ENCODE results near the gene TBC1D8. TPM values are rescaled to one million over a fixed set of nuclear protein-coding genes. Genes with fewer than 3 reads are reported as not detected.

TBC1D8 gene
- total and polyA plus RNA-seq, 3 donors from 2014 or later = 62.2 to 125 (median 90.1) TPM

GRCh38 chr2:101011152-101011551, 140.0 kb downstream of the TBC1D8 start:
- no peaks in the 10 kb centered on the region for H3K27me3 ChIP-seq
- no peaks in the 10 kb centered on the region for H3K4me1 ChIP-seq
- WGBS, 2 donors = 86% methylated on average over 10 of the region's 10 CpGs
- H3K27ac ChIP-seq = no peak overlapping the region
- intact Hi-C loops (cut with DNase I; ENCODE audit: low total_unique reads) = no loop called here
- DNase-seq = no peak
- no peak overlapping the region for H3K4me3 ChIP-seq
- no peak for TF ChIP-seq CTCF (IDR thresholded peaks at IDR 0.05)
- TF ChIP-seq POLR2A (IDR thresholded peaks at IDR 0.05) = no peak
- no peaks in the 10 kb centered on the region for H3K36me3 ChIP-seq (ENCODE audit: low read depth, missing control alignments)
- H3K9me3 ChIP-seq = no peaks in the 10 kb centered on the region

GRCh38 chr2:101007415-101008345, 143.5 kb downstream of the TBC1D8 start:
- WGBS, 2 donors = 59 to 66% methylated on average over 11 of the region's 11 CpGs
- Histone ChIP-seq H3K4me3 (no peak overlapping the region), H3K9me3 (no peaks in the 10 kb centered on the region), H3K27ac (no peak overlapping the region), H3K27me3 (no peaks in the 10 kb centered on the region), H3K36me3 (ENCODE audit: low read depth, missing control alignments) (no peaks in the 10 kb centered on the region), H3K4me1 (peaks cover 8% of the 10 kb centered on the region)
- intact Hi-C loops (cut with DNase I; ENCODE audit: low total_unique reads) = no loop called here
- no peak for DNase-seq
- TF ChIP-seq CTCF (IDR thresholded peaks at IDR 0.05) (no peak), POLR2A (IDR thresholded peaks at IDR 0.05) (no peak)

GRCh38 chr2:101006065-101006715, 145.0 kb downstream of the TBC1D8 start:
- H3K36me3 ChIP-seq (ENCODE audit: low read depth, missing control alignments) = no peaks in the 10 kb centered on the region
- H3K9me3 ChIP-seq = no peaks in the 10 kb centered on the region
- 74 to 77% methylated on average over 4 of the region's 4 CpGs for WGBS, 2 donors
- TF ChIP-seq CTCF (IDR thresholded peaks at IDR 0.05) = no peak
- no peak for TF ChIP-seq POLR2A (IDR thresholded peaks at IDR 0.05)
- no peaks in the 10 kb centered on the region for H3K27me3 ChIP-seq
- H3K27ac ChIP-seq = no peak overlapping the region
- no peak for DNase-seq
- no peak overlapping the region for H3K4me3 ChIP-seq
- H3K4me1 ChIP-seq = peaks cover 13% of the 10 kb centered on the region
- intact Hi-C loops (cut with DNase I; ENCODE audit: low total_unique reads) = no loop called here

- Histone ChIP-seq H3K4me1 (peaks cover 13% of the 10 kb centered on the region), H3K9me3 (no peaks in the 10 kb centered on the region), H3K27me3 (no peaks in the 10 kb centered on the region), H3K4me3 (no peak overlapping the region), H3K36me3 (ENCODE audit: low read depth, missing control alignments) (no peaks in the 10 kb centered on the region), H3K27ac (no peak overlapping the region)
- 88 to 92% methylated on average over 12 of the region's 12 CpGs for WGBS, 2 donors
- TF ChIP-seq POLR2A (IDR thresholded peaks at IDR 0.05) = no peak
- no peak for TF ChIP-seq CTCF (IDR thresholded peaks at IDR 0.05)
- no peak for DNase-seq
- intact Hi-C loops (cut with DNase I; ENCODE audit: low total_unique reads) = no loop called here
These were observed 146.4 kb downstream of the TBC1D8 start for GRCh38 chr2:101004620-101005325.

Data from testis (tissue), 3 donors.